ENCODE data around the gene IRGC. TPM values are rescaled to one million over a fixed set of nuclear protein-coding genes. Genes with fewer than 3 reads are reported as not detected.

IRGC gene
- not detected in 2 replicates for total RNA-seq (2022)
- Bru-seq, nascent RNA: not detected
- BruChase-seq, experiment 1, labeled RNA remaining after a 6-hour chase: not detected
- BruChase-seq, experiment 2, labeled RNA remaining after a 2-hour chase: not detected
- long read RNA-seq: 0 reads

- Mint-ChIP-seq H3K9me3 (ENCODE audit: low read depth, unreplicated experiment) (peaks cover 2% of the 10 kb centered on the region), H3K4me1 (ENCODE audit: low read depth, unreplicated experiment) (peaks cover 15% of the 10 kb centered on the region), H3K27ac (ENCODE audit: unreplicated experiment) (no peak within 1 kb of the TSS), H3K4me3 (ENCODE audit: low read depth, unreplicated experiment) (no peak within 1 kb of the TSS), H3K36me3 (ENCODE audit: insufficient read depth, unreplicated experiment) (peaks cover 4% of the 10 kb centered on the region), H3K27me3 (ENCODE audit: unreplicated experiment) (no peaks in the 10 kb centered on the region)
- DNase-seq: no peak
- intact Hi-C loops (cut with micrococcal nuclease; ENCODE audit: unreplicated experiment): no loop called here
- no peak for TF ChIP-seq CTCF (IDR thresholded peaks at IDR 0.05; ENCODE audit: unreplicated experiment)
- no TSS peak for BruUV-seq (replicated peaks)
- CTCF ChIA-PET: no interaction called here
These were observed at the start of gene IRGC for GRCh38 chr19:43715776-43716175. IRGC (plus strand) TSS chr19:43716076; CDS start chr19:43718559, 2,483 bp downstream.

- Mint-ChIP-seq H3K4me1 (ENCODE audit: low read depth, unreplicated experiment) (peaks cover 19% of the 10 kb centered on the region), H3K27me3 (ENCODE audit: unreplicated experiment) (no peaks in the 10 kb centered on the region), H3K36me3 (ENCODE audit: insufficient read depth, unreplicated experiment) (peaks cover 60% of the 10 kb centered on the region), H3K9me3 (ENCODE audit: low read depth, unreplicated experiment) (peaks cover 3% of the 10 kb centered on the region), H3K27ac (ENCODE audit: unreplicated experiment) (peak overlapping the region; percentile 72), H3K4me3 (ENCODE audit: low read depth, unreplicated experiment) (no peak overlapping the region)
- CTCF ChIA-PET: interaction anchor here (0.6 to 1.4 kb wide), 2 partner anchors 31 to 1891 kb away, joined by 3 read pairs; no protein-coding TSS in a partner anchor
- no TSS peak for BruUV-seq (replicated peaks)
- DNase-seq: no peak
- TF ChIP-seq CTCF (IDR thresholded peaks at IDR 0.05; ENCODE audit: unreplicated experiment): no peak
- intact Hi-C loops (cut with micrococcal nuclease; ENCODE audit: unreplicated experiment): loop anchor here (5.0 kb wide), 1 partner anchor 55 kb away; no protein-coding TSS in a partner anchor
These were observed 48.6 kb upstream of the IRGC start for GRCh38 chr19:43667126-43667875.

- no peak for DNase-seq
- Mint-ChIP-seq H3K27me3 (ENCODE audit: unreplicated experiment) (no peaks in the 10 kb centered on the region), H3K36me3 (ENCODE audit: insufficient read depth, unreplicated experiment) (peaks cover 54% of the 10 kb centered on the region), H3K4me1 (ENCODE audit: low read depth, unreplicated experiment) (peaks cover 23% of the 10 kb centered on the region), H3K9me3 (ENCODE audit: low read depth, unreplicated experiment) (peaks cover 3% of the 10 kb centered on the region), H3K27ac (ENCODE audit: unreplicated experiment) (peak overlapping the region; percentile 72), H3K4me3 (ENCODE audit: low read depth, unreplicated experiment) (peak overlapping the region; percentile 99)
- TF ChIP-seq CTCF (IDR thresholded peaks at IDR 0.05; ENCODE audit: unreplicated experiment): no peak
- intact Hi-C loops (cut with micrococcal nuclease; ENCODE audit: unreplicated experiment): loop anchor here (2.0 to 5.0 kb wide), 2 partner anchors 33 to 54 kb away; no protein-coding TSS in a partner anchor
- no TSS peak for BruUV-seq (replicated peaks)
- CTCF ChIA-PET: interaction anchor here (0.5 to 2.7 kb wide), 24 partner anchors 9 to 1890 kb away, joined by 3 to 31 read pairs (median 4); partner anchors contain the start of genes IRGQ, ZNF221 and ZNF576
These were observed 47.9 kb upstream of the IRGC start for GRCh38 chr19:43667876-43668405.

- peaks cover 3% of the 10 kb centered on the region for H3K9me3 Mint-ChIP-seq (ENCODE audit: low read depth, unreplicated experiment)
- peak overlapping the region; percentile 99 for H3K4me3 Mint-ChIP-seq (ENCODE audit: low read depth, unreplicated experiment)
- BruUV-seq (replicated peaks): no TSS peak
- CTCF ChIA-PET: interaction anchor here (0.5 to 2.7 kb wide), 26 partner anchors 9 to 603 kb away, joined by 3 to 31 read pairs (median 4); partner anchors contain the start of genes IRGQ, ZNF221 and ZNF576
- peaks cover 23% of the 10 kb centered on the region for H3K4me1 Mint-ChIP-seq (ENCODE audit: low read depth, unreplicated experiment)
- no peak for TF ChIP-seq CTCF (IDR thresholded peaks at IDR 0.05; ENCODE audit: unreplicated experiment)
- H3K27me3 Mint-ChIP-seq (ENCODE audit: unreplicated experiment): no peaks in the 10 kb centered on the region
- peak overlapping the region; percentile 72 for H3K27ac Mint-ChIP-seq (ENCODE audit: unreplicated experiment)
- DNase-seq: peak; percentile 98
- intact Hi-C loops (cut with micrococcal nuclease; ENCODE audit: unreplicated experiment): loop anchor here (2.0 to 5.0 kb wide), 2 partner anchors 32 to 54 kb away; no protein-coding TSS in a partner anchor
- H3K36me3 Mint-ChIP-seq (ENCODE audit: insufficient read depth, unreplicated experiment): peaks cover 48% of the 10 kb centered on the region
These were observed 47.3 kb upstream of the IRGC start for GRCh38 chr19:43668406-43669109.

All from Calu3 (cell line).